AG10803 (cell line): ENCODE results near the gene MAPK8IP3.

Source experiments
- DNase-seq: peaks from one replicate; pipeline ENCODE4 v3.0.0; 2010; ENCODE audit warnings: low read depth
- H3K4me3 ChIP-seq: 2 replicates; pipeline ENCODE4 v1.5.1; 2011; ENCODE audit warnings: mild to moderate bottlenecking, low read length, control low read depth
- CTCF ChIP-seq: conservative IDR thresholded peaks from 2 replicates; pipeline ENCODE4 v1.5.1; 2011; ENCODE audit warnings: mild to moderate bottlenecking, low read length, control low read depth, inconsistent platforms

Gene MAPK8IP3

GRCh38 chr16:1678500-1679098 is 27.4 kb upstream of the MAPK8IP3 start:
- DNase-seq: peak; percentile 48
- no peak for TF ChIP-seq CTCF

GRCh38 chr16:1680361-1680760 is 25.6 kb upstream of the MAPK8IP3 start:
- TF ChIP-seq CTCF: no peak
- H3K4me3 ChIP-seq: no peak overlapping the region
- no peak for DNase-seq

More at GRCh38 chr16:1678500-1679098, 27.4 kb upstream of the MAPK8IP3 start:
- peak overlapping the region; percentile 75 for H3K4me3 ChIP-seq

- no peak for DNase-seq
- no peak for TF ChIP-seq CTCF
- H3K4me3 ChIP-seq: no peak overlapping the region
Measured at GRCh38 chr16:1681032-1681431, 25.0 kb upstream of the MAPK8IP3 start.

GRCh38 chr16:1687427-1688316 is 18.3 kb upstream of the MAPK8IP3 start:
- no peak overlapping the region for H3K4me3 ChIP-seq
- TF ChIP-seq CTCF: no peak
- DNase-seq: no peak

GRCh38 chr16:1688807-1689560 is 17.0 kb upstream of the MAPK8IP3 start:
- H3K4me3 ChIP-seq: no peak overlapping the region
- TF ChIP-seq CTCF: no peak
- no peak for DNase-seq

GRCh38 chr16:1689853-1690252 is 16.1 kb upstream of the MAPK8IP3 start:
- no peak overlapping the region for H3K4me3 ChIP-seq
- no peak for TF ChIP-seq CTCF
- no peak for DNase-seq
